ENCODE measurements around the gene GALNS. TPM values are rescaled to one million over a fixed set of nuclear protein-coding genes. Genes with fewer than 3 reads are reported as not detected.

GALNS gene
- polyA plus RNA-seq, 2 of the 4 experiments (the other 2 are of a cell fraction), result 7.0 to 31.2 TPM

DNA sequence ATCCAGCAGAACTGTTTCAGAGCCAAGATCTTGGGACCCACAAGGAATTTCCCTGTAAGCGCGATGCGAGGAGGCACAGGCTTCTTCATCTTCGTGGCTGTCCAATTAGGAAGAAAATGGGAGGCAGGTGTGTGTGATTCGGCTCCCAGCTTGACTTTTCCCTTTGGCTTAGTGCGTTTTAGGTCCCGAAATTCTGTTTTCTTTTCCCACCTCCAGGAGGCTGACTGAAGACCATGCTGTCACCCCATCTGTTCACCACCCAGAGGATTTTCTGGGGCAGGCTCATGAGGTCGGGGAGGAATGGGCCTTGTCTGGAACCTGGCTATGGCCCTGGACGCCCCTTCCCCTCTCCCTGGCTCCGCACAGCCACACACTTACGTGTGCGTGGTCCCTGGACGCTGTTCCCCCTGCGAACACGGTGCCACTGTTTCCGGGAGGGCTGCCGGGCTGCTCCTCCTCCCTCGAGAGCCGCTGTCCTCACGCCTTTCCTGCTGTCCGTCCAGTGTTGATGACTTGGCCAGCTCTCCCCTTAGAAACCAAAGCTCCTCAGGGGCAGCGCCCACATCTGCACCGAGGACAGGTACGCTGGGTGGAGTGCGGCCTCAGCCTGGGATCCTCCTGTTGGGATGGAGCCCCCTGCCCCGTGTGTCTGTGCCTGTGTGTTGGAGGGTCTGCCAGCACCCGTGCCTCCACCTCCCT lies 12.4 kb upstream of the GALNS start:
- no peak for DNase-seq (ENCODE audit: low read depth in 1 of 2, low spot score in 1 of 2)
- CTCF ChIA-PET, result interaction anchor here (0.6 to 2.0 kb wide), 3 partner anchors 11 to 52 kb away, joined by 3 to 9 read pairs (median 4); no protein-coding TSS in a partner anchor

DNA sequence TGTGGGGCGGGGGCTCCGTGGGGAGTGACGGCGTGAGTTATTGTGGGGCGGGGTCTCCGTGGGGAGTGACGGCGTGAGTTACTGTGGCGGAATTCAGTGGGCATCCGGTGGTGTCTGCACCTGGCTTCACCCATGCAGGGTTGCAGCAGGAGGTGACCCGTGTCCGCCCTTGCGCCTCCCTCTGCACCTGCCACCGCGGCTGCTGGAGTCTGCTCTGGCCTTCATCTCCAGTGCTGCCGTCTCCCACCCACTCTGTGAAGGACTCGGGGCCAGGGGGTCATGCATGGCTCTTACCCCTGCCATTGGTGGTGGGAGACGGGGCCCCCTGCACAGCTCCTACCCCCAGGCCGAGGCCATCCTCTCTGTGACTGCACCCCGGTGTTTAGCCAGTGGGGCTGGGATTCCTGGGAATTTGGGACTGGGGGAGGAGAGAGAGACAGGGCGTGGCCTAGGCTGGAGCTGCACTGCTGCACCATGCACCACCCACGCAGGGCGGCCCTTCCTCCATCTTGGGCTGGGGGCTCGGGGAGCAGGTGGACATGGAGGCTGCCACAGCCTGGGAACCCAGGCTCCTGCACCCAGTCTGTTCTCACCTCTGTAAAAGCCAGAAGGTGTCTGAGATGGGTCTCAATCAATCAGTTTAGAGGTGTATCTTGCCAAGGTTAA lies 11.0 kb upstream of the GALNS start:
- H3K4me2 ChIP-seq, result no peak overlapping the region
- DNase-seq (ENCODE audit: low read depth in 1 of 2, low spot score in 1 of 2) (no peak), FAIRE-seq (no peak), ATAC-seq (no peak)
- H3K9me3 ChIP-seq, result no peaks in the 10 kb centered on the region
- no peak overlapping the region for H3K27ac ChIP-seq
- no peak overlapping the region for H3K4me3 ChIP-seq
- TF ChIP-seq KDM1A (IDR thresholded peaks at IDR 0.05; ENCODE audit: low read depth) (no peak), CHD4 (IDR thresholded peaks at IDR 0.05; ENCODE audit: borderline replicate concordance) (no peak), CBX8 (IDR thresholded peaks at IDR 0.05) (no peak), HEYL (CRISPR knock-in tag; IDR thresholded peaks at IDR 0.05) (no peak), GATA3 (IDR thresholded peaks at IDR 0.05; ENCODE audit: borderline replicate concordance) (no peak), FOSL2 (IDR thresholded peaks at IDR 0.05) (no peak), FOSL2 (CRISPR knock-in tag; IDR thresholded peaks at IDR 0.05) (no peak), HDAC2 (IDR thresholded peaks at IDR 0.05) (no peak)
- TF ChIP-seq, protein P1, sequence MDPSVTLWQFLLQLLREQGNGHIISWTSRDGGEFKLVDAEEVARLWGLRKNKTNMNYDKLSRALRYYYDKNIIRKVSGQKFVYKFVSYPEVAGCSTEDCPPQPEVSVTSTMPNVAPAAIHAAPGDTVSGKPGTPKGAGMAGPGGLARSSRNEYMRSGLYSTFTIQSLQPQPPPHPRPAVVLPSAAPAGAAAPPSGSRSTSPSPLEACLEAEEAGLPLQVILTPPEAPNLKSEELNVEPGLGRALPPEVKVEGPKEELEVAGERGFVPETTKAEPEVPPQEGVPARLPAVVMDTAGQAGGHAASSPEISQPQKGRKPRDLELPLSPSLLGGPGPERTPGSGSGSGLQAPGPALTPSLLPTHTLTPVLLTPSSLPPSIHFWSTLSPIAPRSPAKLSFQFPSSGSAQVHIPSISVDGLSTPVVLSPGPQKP (IDR thresholded peaks at IDR 0.05; ENCODE audit: low read depth, low read length), result no peak
- 82% methylated on average over 13 of the region's 24 CpGs for WGBS (ENCODE audit: missing lambda C conversion rate)
- CTCF ChIA-PET, result no interaction called here
- POLR2A ChIA-PET, result no interaction called here
- H3K4me1 ChIP-seq, result no peaks in the 10 kb centered on the region

More for the DNA sequence above, 12.4 kb upstream of the GALNS start:
- 73% methylated on average over 25 of the region's 27 CpGs for WGBS (ENCODE audit: missing lambda C conversion rate)
- ATAC-seq (no peak), FAIRE-seq (no peak)
- Histone ChIP-seq H3K4me3 (no peak overlapping the region), H3K4me1 (no peaks in the 10 kb centered on the region), H3K4me2 (no peak overlapping the region), H3K27ac (no peak overlapping the region), H3K9me3 (no peaks in the 10 kb centered on the region)
- POLR2A ChIA-PET, result interaction anchor here (0.8 kb wide), 1 partner anchor 11 kb away, joined by 3 read pairs; no protein-coding TSS in a partner anchor
- TF ChIP-seq FOSB (CRISPR knock-in tag; IDR thresholded peaks at IDR 0.05), result no peak
- TF ChIP-seq MAFK (IDR thresholded peaks at IDR 0.05; ENCODE audit: partially characterized antibody), result no peak
- TF ChIP-seq RFX5 (IDR thresholded peaks at IDR 0.05), result no peak
- TF ChIP-seq REST (IDR thresholded peaks at IDR 0.05), result no peak
- TF ChIP-seq NPAS2 (CRISPR knock-in tag; IDR thresholded peaks at IDR 0.05; ENCODE audit: borderline replicate concordance), result no peak
- no peak for TF ChIP-seq CEBPB (IDR thresholded peaks at IDR 0.05)
- no peak for TF ChIP-seq HOXB13 (CRISPR knock-in tag; IDR thresholded peaks at IDR 0.05; ENCODE audit: low read depth)
- no peak for TF ChIP-seq SREBF2 (IDR thresholded peaks at IDR 0.05)
- no peak for TF ChIP-seq PHF8 (IDR thresholded peaks at IDR 0.05; ENCODE audit: borderline replicate concordance, low read depth)
- TF ChIP-seq, protein P2, sequence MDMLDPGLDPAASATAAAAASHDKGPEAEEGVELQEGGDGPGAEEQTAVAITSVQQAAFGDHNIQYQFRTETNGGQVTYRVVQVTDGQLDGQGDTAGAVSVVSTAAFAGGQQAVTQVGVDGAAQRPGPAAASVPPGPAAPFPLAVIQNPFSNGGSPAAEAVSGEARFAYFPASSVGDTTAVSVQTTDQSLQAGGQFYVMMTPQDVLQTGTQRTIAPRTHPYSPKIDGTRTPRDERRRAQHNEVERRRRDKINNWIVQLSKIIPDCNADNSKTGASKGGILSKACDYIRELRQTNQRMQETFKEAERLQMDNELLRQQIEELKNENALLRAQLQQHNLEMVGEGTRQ (IDR thresholded peaks at IDR 0.05), result no peak
- no peak for TF ChIP-seq GATA3 (IDR thresholded peaks at IDR 0.05; ENCODE audit: borderline replicate concordance)
- no peak for TF ChIP-seq EHMT2 (IDR thresholded peaks at IDR 0.05; ENCODE audit: low read depth)
- TF ChIP-seq CHD2 (IDR thresholded peaks at IDR 0.05; ENCODE audit: low read length, partially characterized antibody), result no peak
- no peak for TF ChIP-seq JUNB (IDR thresholded peaks at IDR 0.05)
- no peak for TF ChIP-seq HDAC2 (IDR thresholded peaks at IDR 0.05)
- TF ChIP-seq HOXA7 (CRISPR knock-in tag; IDR thresholded peaks at IDR 0.05), result no peak
- TF ChIP-seq BHLHE40 (IDR thresholded peaks at IDR 0.05; ENCODE audit: low read depth, low read length), result no peak
- no peak for TF ChIP-seq ZSCAN20 (CRISPR knock-in tag; IDR thresholded peaks at IDR 0.05)
